ENCODE data around the gene RBBP5.

The RBBP5 gene

GRCh38 chr1:205068457-205069040, 53.2 kb downstream of the RBBP5 start:
- Histone ChIP-seq H3K36me3 (ENCODE audit: control insufficient read depth in 2 of 2, insufficient read depth in 2 of 2, low read length in 2 of 2) (no peaks in the 10 kb centered on the region), H3K27me3 (ENCODE audit: control insufficient read depth in 2 of 2, insufficient read depth in 2 of 2, low read length in 2 of 2) (no peaks in the 10 kb centered on the region), H3K4me3 (ENCODE audit: low read length in 2 of 2) (no peak overlapping the region), H3K4me1 (ENCODE audit: control insufficient read depth in 2 of 2, insufficient read depth in 2 of 2, low read length in 2 of 2) (no peaks in the 10 kb centered on the region), H3K9ac (ENCODE audit: low read depth in 1 of 2, low read length in 2 of 2) (no peak overlapping the region), H3K9me3 (ENCODE audit: control insufficient read depth in 2 of 2, low read length in 2 of 2) (no peaks in the 10 kb centered on the region), H3K27ac (ENCODE audit: low read depth in 2 of 2, low read length in 2 of 2) (no peak overlapping the region)

GRCh38 chr1:205068001-205068400, 53.8 kb downstream of the RBBP5 start:
- H3K4me3 ChIP-seq (ENCODE audit: low read length in 2 of 2): no peak overlapping the region
- no peak overlapping the region for H3K27ac ChIP-seq (ENCODE audit: low read depth in 2 of 2, low read length in 2 of 2)
- no peaks in the 10 kb centered on the region for H3K36me3 ChIP-seq (ENCODE audit: control insufficient read depth in 2 of 2, insufficient read depth in 2 of 2, low read length in 2 of 2)

GRCh38 chr1:205067031-205067430, 54.7 kb downstream of the RBBP5 start:
- H3K27me3 ChIP-seq (ENCODE audit: control insufficient read depth in 2 of 2, insufficient read depth in 2 of 2, low read length in 2 of 2): no peaks in the 10 kb centered on the region
- no peaks in the 10 kb centered on the region for H3K9me3 ChIP-seq (ENCODE audit: control insufficient read depth in 2 of 2, low read length in 2 of 2)
- H3K27ac ChIP-seq (ENCODE audit: low read depth in 2 of 2, low read length in 2 of 2): no peak overlapping the region
- no peak overlapping the region for H3K9ac ChIP-seq (ENCODE audit: low read depth in 1 of 2, low read length in 2 of 2)
- H3K4me3 ChIP-seq (ENCODE audit: low read length in 2 of 2): no peak overlapping the region
- no peaks in the 10 kb centered on the region for H3K36me3 ChIP-seq (ENCODE audit: control insufficient read depth in 2 of 2, insufficient read depth in 2 of 2, low read length in 2 of 2)
- no peaks in the 10 kb centered on the region for H3K4me1 ChIP-seq (ENCODE audit: control insufficient read depth in 2 of 2, insufficient read depth in 2 of 2, low read length in 2 of 2)

More at GRCh38 chr1:205068001-205068400, 53.8 kb downstream of the RBBP5 start:
- no peaks in the 10 kb centered on the region for H3K4me1 ChIP-seq (ENCODE audit: control insufficient read depth in 2 of 2, insufficient read depth in 2 of 2, low read length in 2 of 2)
- no peaks in the 10 kb centered on the region for H3K9me3 ChIP-seq (ENCODE audit: control insufficient read depth in 2 of 2, low read length in 2 of 2)
- no peaks in the 10 kb centered on the region for H3K27me3 ChIP-seq (ENCODE audit: control insufficient read depth in 2 of 2, insufficient read depth in 2 of 2, low read length in 2 of 2)
- H3K9ac ChIP-seq (ENCODE audit: low read depth in 1 of 2, low read length in 2 of 2): no peak overlapping the region

- Histone ChIP-seq H3K4me1 (ENCODE audit: control insufficient read depth in 2 of 2, insufficient read depth in 2 of 2, low read length in 2 of 2) (no peaks in the 10 kb centered on the region), H3K4me3 (ENCODE audit: low read length in 2 of 2) (no peak overlapping the region), H3K9ac (ENCODE audit: low read depth in 1 of 2, low read length in 2 of 2) (no peak overlapping the region), H3K9me3 (ENCODE audit: control insufficient read depth in 2 of 2, low read length in 2 of 2) (no peaks in the 10 kb centered on the region), H3K36me3 (ENCODE audit: control insufficient read depth in 2 of 2, insufficient read depth in 2 of 2, low read length in 2 of 2) (no peaks in the 10 kb centered on the region), H3K27ac (ENCODE audit: low read depth in 2 of 2, low read length in 2 of 2) (no peak overlapping the region), H3K27me3 (ENCODE audit: control insufficient read depth in 2 of 2, insufficient read depth in 2 of 2, low read length in 2 of 2) (no peaks in the 10 kb centered on the region)
Observed at GRCh38 chr1:205066141-205066818, 55.5 kb downstream of the RBBP5 start.

- Histone ChIP-seq H3K27ac (ENCODE audit: low read depth in 2 of 2, low read length in 2 of 2) (no peak overlapping the region), H3K4me3 (ENCODE audit: low read length in 2 of 2) (no peak overlapping the region), H3K9ac (ENCODE audit: low read depth in 1 of 2, low read length in 2 of 2) (no peak overlapping the region)
Observed at GRCh38 chr1:205065666-205066065, 56.1 kb downstream of the RBBP5 start.

GRCh38 chr1:205064741-205065316, 56.9 kb downstream of the RBBP5 start:
- H3K9me3 ChIP-seq (ENCODE audit: control insufficient read depth in 2 of 2, low read length in 2 of 2): no peaks in the 10 kb centered on the region
- no peaks in the 10 kb centered on the region for H3K4me1 ChIP-seq (ENCODE audit: control insufficient read depth in 2 of 2, insufficient read depth in 2 of 2, low read length in 2 of 2)
- H3K36me3 ChIP-seq (ENCODE audit: control insufficient read depth in 2 of 2, insufficient read depth in 2 of 2, low read length in 2 of 2): no peaks in the 10 kb centered on the region
- H3K9ac ChIP-seq (ENCODE audit: low read depth in 1 of 2, low read length in 2 of 2): no peak overlapping the region
- H3K27me3 ChIP-seq (ENCODE audit: control insufficient read depth in 2 of 2, insufficient read depth in 2 of 2, low read length in 2 of 2): no peaks in the 10 kb centered on the region
- H3K4me3 ChIP-seq (ENCODE audit: low read length in 2 of 2): no peak overlapping the region
- no peak overlapping the region for H3K27ac ChIP-seq (ENCODE audit: low read depth in 2 of 2, low read length in 2 of 2)

More at GRCh38 chr1:205065666-205066065, 56.1 kb downstream of the RBBP5 start:
- no peaks in the 10 kb centered on the region for H3K27me3 ChIP-seq (ENCODE audit: control insufficient read depth in 2 of 2, insufficient read depth in 2 of 2, low read length in 2 of 2)
- H3K36me3 ChIP-seq (ENCODE audit: control insufficient read depth in 2 of 2, insufficient read depth in 2 of 2, low read length in 2 of 2): no peaks in the 10 kb centered on the region
- H3K4me1 ChIP-seq (ENCODE audit: control insufficient read depth in 2 of 2, insufficient read depth in 2 of 2, low read length in 2 of 2): no peaks in the 10 kb centered on the region
- no peaks in the 10 kb centered on the region for H3K9me3 ChIP-seq (ENCODE audit: control insufficient read depth in 2 of 2, low read length in 2 of 2)

- Histone ChIP-seq H3K4me1 (ENCODE audit: control insufficient read depth in 2 of 2, insufficient read depth in 2 of 2, low read length in 2 of 2) (no peaks in the 10 kb centered on the region), H3K27ac (ENCODE audit: low read depth in 2 of 2, low read length in 2 of 2) (no peak overlapping the region), H3K9me3 (ENCODE audit: control insufficient read depth in 2 of 2, low read length in 2 of 2) (no peaks in the 10 kb centered on the region), H3K36me3 (ENCODE audit: control insufficient read depth in 2 of 2, insufficient read depth in 2 of 2, low read length in 2 of 2) (no peaks in the 10 kb centered on the region), H3K9ac (ENCODE audit: low read depth in 1 of 2, low read length in 2 of 2) (no peak overlapping the region), H3K4me3 (ENCODE audit: low read length in 2 of 2) (no peak overlapping the region), H3K27me3 (ENCODE audit: control insufficient read depth in 2 of 2, insufficient read depth in 2 of 2, low read length in 2 of 2) (no peaks in the 10 kb centered on the region)
Observed at GRCh38 chr1:205064301-205064700, 57.5 kb downstream of the RBBP5 start.

GRCh38 chr1:205062895-205063294, 58.9 kb downstream of the RBBP5 start:
- Histone ChIP-seq H3K27ac (ENCODE audit: low read depth in 2 of 2, low read length in 2 of 2) (no peak overlapping the region), H3K9ac (ENCODE audit: low read depth in 1 of 2, low read length in 2 of 2) (no peak overlapping the region), H3K4me3 (ENCODE audit: low read length in 2 of 2) (no peak overlapping the region), H3K4me1 (ENCODE audit: control insufficient read depth in 2 of 2, insufficient read depth in 2 of 2, low read length in 2 of 2) (no peaks in the 10 kb centered on the region), H3K27me3 (ENCODE audit: control insufficient read depth in 2 of 2, insufficient read depth in 2 of 2, low read length in 2 of 2) (no peaks in the 10 kb centered on the region), H3K36me3 (ENCODE audit: control insufficient read depth in 2 of 2, insufficient read depth in 2 of 2, low read length in 2 of 2) (no peaks in the 10 kb centered on the region), H3K9me3 (ENCODE audit: control insufficient read depth in 2 of 2, low read length in 2 of 2) (no peaks in the 10 kb centered on the region)

GRCh38 chr1:205062319-205062718, 59.5 kb downstream of the RBBP5 start:
- Histone ChIP-seq H3K4me3 (ENCODE audit: low read length in 2 of 2) (no peak overlapping the region), H3K9me3 (ENCODE audit: control insufficient read depth in 2 of 2, low read length in 2 of 2) (no peaks in the 10 kb centered on the region), H3K27me3 (ENCODE audit: control insufficient read depth in 2 of 2, insufficient read depth in 2 of 2, low read length in 2 of 2) (no peaks in the 10 kb centered on the region), H3K27ac (ENCODE audit: low read depth in 2 of 2, low read length in 2 of 2) (no peak overlapping the region), H3K9ac (ENCODE audit: low read depth in 1 of 2, low read length in 2 of 2) (no peak overlapping the region), H3K4me1 (ENCODE audit: control insufficient read depth in 2 of 2, insufficient read depth in 2 of 2, low read length in 2 of 2) (no peaks in the 10 kb centered on the region), H3K36me3 (ENCODE audit: control insufficient read depth in 2 of 2, insufficient read depth in 2 of 2, low read length in 2 of 2) (no peaks in the 10 kb centered on the region)

GRCh38 chr1:205061665-205062069, 60.1 kb downstream of the RBBP5 start:
- H3K4me1 ChIP-seq (ENCODE audit: control insufficient read depth in 2 of 2, insufficient read depth in 2 of 2, low read length in 2 of 2): no peaks in the 10 kb centered on the region
- no peak overlapping the region for H3K9ac ChIP-seq (ENCODE audit: low read depth in 1 of 2, low read length in 2 of 2)
- H3K27me3 ChIP-seq (ENCODE audit: control insufficient read depth in 2 of 2, insufficient read depth in 2 of 2, low read length in 2 of 2): no peaks in the 10 kb centered on the region
- H3K9me3 ChIP-seq (ENCODE audit: control insufficient read depth in 2 of 2, low read length in 2 of 2): no peaks in the 10 kb centered on the region
- H3K27ac ChIP-seq (ENCODE audit: low read depth in 2 of 2, low read length in 2 of 2): no peak overlapping the region
- H3K36me3 ChIP-seq (ENCODE audit: control insufficient read depth in 2 of 2, insufficient read depth in 2 of 2, low read length in 2 of 2): no peaks in the 10 kb centered on the region
- H3K4me3 ChIP-seq (ENCODE audit: low read length in 2 of 2): no peak overlapping the region

Data from mucosa of rectum (tissue), 2 donors.